NCI-H146 treated with DMSO at 0.1 percent for 48 hours (cell line): ENCODE results near the gene TTLL5.
A peak's percentile ranks its signal among the peaks of the same experiment; 100 is the strongest.
"Not testable (repeated sequence)": the region's sequence is repeated elsewhere in the genome, so short reads cannot be mapped to it uniquely, and the experiment has no call there.

Experiments used
- DNase-seq: peaks from one replicate; lab custom pipeline; 2025; ENCODE audit not compliant: unreplicated experiment; lab: John Stamatoyannopoulos, UW

The TTLL5 gene

DNA sequence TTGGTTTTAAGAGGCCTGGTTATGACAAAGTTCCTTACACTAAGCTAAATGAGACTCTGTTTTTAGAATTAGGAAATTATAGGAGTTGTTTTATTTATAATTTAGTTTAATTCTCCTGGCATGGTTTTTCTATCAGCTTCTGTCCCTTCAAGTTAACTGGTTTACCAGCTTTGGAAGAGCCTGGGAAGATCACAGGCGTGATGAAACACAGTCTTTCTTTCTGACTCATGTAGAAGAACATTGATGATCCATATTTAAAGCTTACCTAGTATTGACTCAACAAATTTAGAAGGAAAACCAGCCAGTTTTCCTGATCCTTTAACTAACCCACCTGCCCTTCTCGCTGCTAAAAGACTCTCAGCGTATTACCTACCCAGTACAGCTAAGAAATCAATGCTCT, 165.6 kb downstream of the TTLL5 start:
- DNase-seq, result no peak

- DNase-seq, result no peak
These were observed 166.3 kb downstream of the TTLL5 start for GRCh38 chr14:75827331-75827730.

DNA sequence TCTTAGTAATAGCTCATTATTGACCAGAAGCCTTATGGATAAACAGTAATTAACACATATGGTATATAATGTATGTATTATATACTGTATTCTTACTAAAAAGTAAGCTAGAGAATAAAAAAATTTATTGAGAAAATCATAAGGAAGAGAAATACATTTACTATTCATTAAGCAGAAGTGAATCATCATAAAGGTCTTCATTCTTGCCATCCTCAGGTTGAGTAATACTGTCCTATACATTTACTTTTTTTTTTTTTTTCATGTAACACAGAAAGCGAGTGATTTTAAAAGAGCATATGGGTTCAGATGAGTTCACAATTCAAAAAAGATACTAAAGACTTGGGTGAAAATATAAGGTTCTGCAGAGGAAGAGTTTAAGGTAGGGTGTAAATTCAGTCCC, 168.3 kb downstream of the TTLL5 start:
- no peak for DNase-seq

DNA sequence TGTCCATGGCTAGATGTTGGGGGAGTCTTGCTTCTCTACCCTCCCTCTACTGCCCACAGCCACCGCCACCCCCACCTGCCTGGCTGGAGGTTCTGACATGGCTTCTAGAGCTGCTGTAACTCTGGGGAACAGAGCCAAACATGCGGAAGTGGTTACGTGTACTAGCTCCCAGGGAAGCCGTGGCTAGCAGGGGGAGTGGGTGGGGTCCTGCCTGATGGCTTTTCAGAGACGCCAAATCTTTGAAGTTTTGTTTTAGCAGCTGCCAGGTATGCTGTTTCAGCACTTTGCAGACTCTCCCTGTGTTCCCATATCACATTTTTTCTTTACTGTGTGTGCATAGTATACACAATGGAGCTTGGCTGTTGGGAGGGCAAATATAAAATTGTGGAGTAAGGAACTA, 170.4 kb downstream of the TTLL5 start:
- DNase-seq, result peak; percentile 66

- DNase-seq, result peak; percentile 35
These were observed 170.9 kb downstream of the TTLL5 start for GRCh38 chr14:75831952-75832351.

DNA sequence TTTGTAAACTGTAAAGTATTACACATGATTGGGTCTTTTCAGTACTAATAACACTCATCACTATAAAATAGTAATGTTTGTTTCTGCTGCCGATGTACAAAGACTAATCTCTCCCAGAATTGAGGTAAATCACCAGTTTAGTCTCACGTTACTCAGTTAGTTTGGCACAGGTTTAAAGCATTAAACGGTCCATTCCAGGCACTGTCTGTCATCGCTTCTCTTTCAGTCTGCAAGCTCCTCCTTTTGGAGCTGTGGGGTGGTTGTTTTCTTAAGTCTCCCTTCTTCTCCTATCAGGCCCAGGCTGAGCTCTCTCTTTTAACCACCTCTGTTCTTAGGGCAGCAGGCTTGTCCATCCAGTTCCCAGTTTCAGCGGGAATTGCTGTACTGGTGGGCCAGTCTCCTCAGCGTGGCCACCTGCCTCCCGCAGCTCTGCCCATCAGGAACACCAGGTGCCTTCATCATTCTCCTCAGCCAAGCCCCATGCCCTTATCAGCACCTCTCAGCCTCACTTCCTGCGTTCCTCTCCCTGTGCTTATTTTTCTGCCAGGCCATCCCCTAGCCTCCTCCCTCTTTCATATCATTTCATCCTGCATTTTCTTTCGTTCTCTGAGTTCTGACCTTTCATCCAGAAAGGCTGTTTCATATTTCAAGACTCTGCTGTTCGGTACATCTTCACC, 171.7 kb downstream of the TTLL5 start:
- peak; percentile 45 for DNase-seq

DNA sequence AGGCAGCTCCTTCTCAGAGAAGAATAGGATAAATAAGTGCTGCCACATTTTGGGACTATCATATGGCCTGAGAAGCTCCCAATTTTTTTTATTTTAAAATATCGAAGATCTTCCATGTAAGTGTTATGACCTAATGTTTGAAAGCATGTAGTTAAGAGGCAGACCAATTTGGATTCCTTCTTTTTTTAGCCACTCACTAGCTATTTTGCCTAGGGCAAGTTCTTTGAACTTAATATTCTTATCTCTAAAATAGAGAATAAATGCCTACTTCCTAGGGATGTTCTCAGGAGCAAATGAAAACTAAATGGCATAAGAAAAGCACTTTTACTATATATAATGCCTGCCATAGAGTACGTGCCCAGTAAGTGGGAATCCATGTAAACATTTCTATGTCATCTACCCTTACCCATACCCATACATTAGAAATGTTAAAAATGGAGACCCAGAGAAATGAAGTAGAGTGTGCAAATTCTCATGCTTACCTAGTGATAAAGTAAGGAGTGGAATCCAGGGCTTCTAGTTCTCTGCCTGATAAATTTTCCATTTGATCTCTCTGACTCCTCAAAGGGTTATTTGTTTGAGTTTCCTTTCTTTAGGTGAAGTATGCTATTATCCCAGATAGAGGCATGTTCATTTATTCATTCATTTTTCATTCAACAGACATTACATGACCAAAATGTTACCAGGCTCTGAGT, 172.4 kb downstream of the TTLL5 start:
- DNase-seq, result no peak

- DNase-seq, result no peak
These were observed 174.2 kb downstream of the TTLL5 start for GRCh38 chr14:75835156-75835725.

DNA sequence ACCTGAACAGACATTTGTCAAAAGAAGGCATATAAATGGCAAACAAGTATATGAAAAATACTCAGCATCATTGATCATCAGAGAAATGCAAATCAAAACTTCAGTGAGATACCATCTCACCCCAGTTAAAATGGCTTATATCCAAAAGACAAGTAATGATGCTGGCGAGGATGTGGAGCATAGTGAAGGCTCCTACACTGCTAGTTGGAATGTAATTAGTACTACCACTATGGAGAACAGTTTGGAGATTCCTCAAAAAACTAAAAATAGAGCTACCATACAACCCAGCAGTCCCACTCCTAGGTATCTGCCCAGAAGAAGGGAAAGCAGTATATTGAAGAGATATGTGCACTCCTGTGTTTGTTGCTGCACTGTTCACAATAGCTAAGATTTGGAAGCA, 174.7 kb downstream of the TTLL5 start:
- DNase-seq, result no peak

GRCh38 chr14:75837151-75837787, 176.2 kb downstream of the TTLL5 start:
- DNase-seq, result no peak

DNA sequence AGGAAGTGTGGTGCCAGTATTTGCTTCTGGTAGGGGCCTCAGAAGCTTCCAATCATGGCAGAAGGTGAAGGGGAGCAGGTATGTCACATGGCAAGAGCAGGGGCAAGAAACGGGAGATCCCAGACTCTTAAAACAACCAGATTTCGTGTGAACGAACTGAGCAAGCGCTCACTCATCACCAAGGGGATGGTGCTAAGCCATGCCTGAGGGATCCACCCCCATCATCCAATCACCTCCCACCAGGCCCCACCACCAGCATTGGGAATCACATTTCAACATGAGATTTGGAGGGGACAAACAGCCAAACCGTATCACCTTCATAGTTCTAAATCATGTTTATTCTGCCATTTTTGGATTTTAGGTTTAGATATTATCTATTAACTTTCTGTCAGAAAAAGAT, 179.9 kb downstream of the TTLL5 start:
- DNase-seq, result no peak

DNA sequence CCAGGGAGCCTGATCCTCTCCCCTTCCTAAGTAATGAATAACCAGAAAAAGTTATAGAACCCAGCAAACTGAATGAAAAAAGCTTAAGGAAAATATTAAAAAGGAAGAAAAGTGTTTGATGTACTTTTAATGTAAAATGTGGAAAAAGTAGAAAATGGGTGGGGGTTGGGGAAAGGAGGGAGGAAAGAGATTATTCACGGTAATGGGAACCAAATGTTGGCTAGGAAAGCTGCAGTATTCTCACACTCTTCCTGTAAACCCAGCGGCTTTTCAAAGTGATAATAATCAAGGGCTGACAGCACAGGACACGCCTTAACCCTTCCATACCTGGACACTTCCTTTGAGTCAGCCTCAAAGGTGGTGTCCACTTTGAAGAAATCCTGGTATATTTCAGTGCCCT, 181.5 kb downstream of the TTLL5 start:
- DNase-seq, result no peak

DNA sequence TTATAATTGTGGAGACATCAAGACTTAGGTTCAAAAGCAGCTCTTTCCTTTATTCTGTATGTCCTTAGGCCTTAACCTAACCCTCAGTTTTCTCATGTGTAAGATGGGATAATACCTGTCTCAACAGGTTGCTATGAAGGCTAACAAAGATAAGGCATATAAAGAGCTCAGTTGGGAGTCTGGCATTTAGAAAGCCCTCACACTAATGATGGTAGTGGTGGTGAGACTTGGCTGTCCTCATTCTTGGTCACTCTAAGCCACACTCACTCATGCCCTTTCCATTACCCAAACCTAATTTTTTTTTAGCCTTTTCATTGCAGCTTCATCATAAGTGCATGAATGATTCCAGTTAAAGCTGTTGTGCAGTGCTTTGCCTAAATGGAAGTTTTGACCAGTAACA, 183.4 kb downstream of the TTLL5 start:
- no peak for DNase-seq

DNA sequence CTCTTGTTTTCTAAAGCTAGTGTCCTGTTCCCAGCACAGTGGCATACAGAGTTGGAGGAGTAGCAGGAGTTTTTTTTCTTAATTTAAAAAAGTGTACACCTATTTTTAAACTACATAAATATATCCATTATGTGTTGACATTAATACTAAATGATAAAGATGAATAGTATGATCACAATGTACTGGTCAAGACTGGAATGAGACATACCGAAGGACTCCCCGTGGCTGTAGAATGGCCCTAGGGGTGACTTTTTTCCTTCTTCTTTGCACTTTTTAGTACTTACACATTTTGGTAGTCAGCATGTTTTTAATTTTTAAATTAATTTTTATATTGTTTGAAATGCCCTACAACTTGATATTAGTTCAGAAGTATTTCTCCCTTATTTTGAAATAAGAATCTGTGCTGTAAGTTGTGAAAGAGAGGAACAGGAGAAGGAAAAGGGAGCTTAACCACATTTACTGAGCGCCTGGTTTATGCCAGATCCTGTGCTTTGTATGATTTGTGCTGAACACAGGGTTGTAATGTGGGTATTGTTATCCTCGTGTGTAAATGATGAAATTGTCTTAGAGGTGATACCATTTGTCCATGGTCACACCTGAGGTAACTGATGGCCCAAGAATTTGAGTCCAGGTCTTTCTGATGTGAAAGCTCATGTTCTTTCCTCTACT, 184.2 kb downstream of the TTLL5 start:
- no peak for DNase-seq

DNA sequence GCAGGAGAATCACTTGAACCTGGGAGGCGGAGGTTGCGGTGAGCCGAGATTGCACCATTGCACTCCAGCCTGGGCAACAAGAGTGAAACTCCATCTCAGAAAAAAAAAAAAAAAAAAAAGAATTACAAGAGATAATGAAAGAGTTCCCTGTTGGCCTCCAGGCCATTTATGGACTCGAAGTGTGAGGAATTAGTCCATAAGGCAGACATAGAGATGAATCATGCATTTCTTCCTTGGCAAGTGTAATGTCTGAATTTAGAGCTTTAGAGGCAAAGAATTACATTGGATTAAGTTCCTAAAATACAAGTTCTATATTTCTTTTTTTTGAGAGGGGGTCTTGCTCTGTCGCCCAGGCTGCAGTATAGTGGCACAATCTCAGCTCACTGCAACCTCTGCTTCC, 185.6 kb downstream of the TTLL5 start:
- DNase-seq, result not testable (repeated sequence)

DNA sequence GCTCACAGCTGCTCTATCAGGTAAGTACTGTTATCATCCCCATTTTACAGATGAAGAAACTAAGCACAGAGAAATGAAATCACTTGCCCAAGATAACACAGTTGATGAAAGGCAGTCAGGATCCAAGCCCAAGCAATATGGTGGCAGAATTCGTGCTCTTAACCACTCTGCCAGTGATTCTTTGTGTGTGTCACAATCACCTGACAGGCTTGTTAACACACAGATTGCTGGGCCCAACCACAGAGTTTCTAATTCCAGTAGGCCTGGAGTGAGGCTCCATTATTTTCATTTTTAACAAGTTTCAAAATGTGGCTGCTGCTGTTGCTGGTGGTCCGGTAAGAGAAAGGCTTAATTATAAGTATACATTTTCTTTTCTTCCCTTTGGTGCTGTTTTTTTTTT, 186.5 kb downstream of the TTLL5 start:
- no peak for DNase-seq

DNA sequence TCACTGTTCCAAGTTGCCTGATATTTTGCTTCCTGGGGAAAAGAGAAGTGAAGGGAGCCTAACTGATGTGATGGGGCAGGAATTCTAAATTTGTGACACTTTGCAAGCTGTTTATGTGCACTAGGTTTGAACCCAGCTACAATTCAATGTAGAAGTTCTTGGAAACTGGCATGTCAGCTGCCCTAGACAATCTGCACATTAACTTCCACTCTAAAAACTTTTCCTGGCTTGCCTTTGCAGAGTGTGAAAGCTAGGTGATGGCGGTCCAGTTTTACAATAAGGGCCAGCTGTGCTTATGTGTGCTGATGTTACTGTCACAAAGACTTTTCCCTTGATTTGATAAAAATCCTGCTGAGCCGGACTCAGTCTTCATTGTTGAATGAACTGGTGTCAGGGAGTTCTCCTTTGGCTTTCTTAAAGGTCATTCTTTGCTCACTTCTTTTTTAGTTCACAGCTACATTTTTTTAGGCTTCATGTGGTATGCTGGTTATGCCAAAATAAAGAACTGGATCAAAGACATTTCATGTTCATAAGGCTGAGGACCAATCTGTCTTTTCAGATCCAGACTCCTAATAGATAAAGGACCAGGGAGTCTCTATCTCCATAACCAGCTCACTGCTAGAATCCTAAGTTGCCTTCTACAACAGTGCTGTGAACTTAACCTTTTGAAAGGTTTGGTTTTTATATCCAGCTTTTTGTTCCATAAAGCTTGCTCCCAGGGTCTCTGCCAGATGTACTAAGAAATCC, 187.3 kb downstream of the TTLL5 start:
- DNase-seq, result no peak

GRCh38 chr14:75849300-75849895, 188.4 kb downstream of the TTLL5 start:
- DNase-seq, result no peak

DNA sequence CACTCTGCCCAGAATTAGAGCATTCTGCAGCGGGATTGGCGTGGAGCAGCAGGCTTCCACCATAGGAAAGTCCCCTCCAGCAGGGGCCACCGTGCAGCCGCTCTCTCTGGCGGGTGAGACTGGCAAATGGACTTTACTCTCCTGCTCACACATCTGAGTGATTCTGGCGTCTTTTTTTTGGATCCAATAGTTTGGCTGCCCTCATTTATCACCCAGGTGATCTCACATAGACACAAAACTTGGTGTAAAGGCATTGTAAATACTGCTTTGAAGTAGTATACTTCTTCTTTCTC, 190.5 kb downstream of the TTLL5 start:
- DNase-seq, result no peak

DNA sequence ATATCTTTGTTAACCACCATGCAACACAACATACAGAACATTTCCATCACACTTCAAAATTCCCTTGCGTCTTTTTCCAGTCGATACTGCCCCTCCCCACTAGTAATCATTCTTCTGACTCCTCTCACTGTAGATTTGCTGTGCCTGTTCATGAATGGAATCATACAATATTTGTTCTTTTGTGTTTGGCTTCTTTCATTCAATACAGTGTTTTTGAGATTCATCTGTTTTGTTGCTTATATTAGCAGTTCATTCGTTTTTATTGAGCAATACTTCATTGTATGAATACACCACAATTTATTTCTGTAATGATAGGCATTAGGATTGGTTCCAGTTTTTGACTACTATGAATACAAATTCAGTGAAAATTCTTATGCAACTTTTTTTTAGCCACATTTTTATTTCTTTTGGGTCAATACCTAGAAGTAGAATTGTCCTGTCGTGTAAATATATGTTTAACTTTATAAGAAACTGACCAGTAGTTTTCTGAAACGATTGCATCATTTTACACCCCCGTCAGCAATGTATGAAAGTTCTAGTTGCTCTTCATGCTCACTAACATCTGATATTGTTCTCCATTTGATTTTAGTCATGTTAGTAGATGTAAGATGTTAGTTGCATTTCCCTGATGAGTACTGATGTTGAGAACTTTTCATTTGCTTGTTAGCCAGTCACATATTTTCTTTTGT, 193.2 kb downstream of the TTLL5 start:
- DNase-seq, result no peak
